T-helper 9 cell (primary cell): ENCODE measurements around the gene LAMC3.

Source experiments
- DNase-seq: peaks from one replicate; pipeline ENCODE4 v3.0.0-alpha.2; 2020

The LAMC3 gene

GRCh38 chr9:130979591-130980385 is 29.2 kb upstream of the LAMC3 start:
- no peak for DNase-seq

GRCh38 chr9:130980526-130980925 is 28.4 kb upstream of the LAMC3 start:
- DNase-seq, result no peak

DNA sequence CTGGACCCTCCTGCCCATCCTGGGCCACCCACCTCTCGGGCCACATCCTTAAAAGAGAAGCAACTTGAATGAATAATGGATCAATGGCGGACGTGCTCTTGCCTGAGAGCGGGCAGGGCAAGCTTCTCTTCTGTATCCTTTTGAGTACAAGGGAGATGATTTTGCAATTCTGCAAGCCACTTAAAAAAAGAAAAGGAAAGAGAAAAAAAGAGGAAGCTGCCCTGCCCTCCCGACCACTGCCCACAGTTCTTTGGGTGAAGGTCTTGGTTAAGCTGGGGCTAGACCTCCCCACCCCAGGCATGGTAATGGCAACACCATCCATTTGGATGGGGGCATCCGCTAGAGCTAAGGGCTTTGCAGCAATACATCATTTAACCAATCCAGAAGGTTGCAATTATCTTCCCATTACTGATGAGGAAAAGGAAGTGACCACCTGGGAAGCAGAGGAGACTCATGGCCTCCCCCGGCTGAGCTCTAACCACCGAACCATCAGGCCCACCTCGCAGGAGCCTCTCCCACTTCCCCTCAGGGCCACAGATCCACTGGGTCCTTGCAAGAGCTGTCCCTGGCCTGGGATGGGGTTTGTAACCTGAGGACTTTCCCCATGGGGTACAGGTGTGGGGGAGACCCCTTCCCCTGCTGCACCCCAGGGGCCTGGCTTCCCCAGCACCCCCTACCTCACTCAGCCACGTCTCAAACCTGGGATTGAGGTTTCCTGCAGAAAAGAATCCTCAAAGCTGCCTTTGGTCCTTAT is 27.8 kb upstream of the LAMC3 start:
- no peak for DNase-seq

- DNase-seq, result no peak
These were observed 27.2 kb upstream of the LAMC3 start for GRCh38 chr9:130981756-130982137.

- DNase-seq, result no peak
These were observed 26.2 kb upstream of the LAMC3 start for GRCh38 chr9:130982636-130983358.

- DNase-seq, result no peak
These were observed 25.7 kb upstream of the LAMC3 start for GRCh38 chr9:130983359-130983670.

GRCh38 chr9:130983970-130984369 is 25.0 kb upstream of the LAMC3 start:
- no peak for DNase-seq

GRCh38 chr9:130984521-130984920 is 24.5 kb upstream of the LAMC3 start:
- DNase-seq, result no peak

DNA sequence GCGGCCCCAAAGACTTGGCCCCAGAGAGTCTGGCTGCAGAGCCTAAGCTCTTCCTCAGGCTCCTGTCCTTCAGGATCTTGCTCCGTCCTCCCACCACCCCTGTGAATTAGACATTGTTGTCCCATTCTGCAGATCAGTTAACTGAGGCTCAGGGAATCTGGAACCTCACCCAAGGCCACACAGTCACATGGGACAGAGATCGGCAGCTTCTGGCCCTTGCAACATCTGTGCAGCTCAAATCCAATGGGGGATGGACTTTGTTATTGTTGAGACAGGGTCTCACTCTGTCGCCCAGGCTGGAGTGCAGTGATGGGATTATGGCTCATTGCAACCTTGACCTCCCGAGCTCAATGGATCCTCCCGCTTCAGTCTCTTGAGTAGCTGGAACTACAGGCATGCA is 23.9 kb upstream of the LAMC3 start:
- no peak for DNase-seq

- no peak for DNase-seq
These were observed 23.3 kb upstream of the LAMC3 start for GRCh38 chr9:130985606-130986162.

DNA sequence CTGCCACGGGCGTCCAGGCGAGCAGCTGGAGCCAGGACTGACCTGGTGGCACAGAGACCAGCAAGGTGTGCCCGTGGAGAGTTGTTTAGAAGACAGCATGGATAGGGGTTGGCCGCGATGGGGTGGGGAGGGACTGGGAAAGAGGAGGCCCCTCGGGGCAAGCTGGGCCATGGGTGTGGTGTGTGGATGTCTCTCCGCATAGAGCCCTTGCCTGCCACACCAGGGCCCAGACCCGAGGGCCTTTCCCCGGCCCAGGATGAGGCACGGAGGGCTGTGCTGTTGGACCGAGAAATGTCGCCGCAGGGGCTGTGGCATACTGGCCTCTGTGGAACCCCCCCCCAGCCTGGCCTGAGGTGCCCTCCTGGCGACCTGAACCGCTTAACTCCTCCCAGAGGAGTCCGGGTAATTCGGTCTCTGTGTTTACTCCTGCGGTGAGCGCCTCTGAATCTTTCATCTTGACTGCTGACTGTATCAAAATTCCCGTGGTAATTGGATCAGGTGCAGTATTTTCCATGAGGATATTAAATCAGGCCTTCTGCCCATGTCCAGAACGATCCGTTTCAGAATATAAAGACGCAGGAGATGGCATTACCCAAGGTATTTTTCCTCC is 22.5 kb upstream of the LAMC3 start:
- no peak for DNase-seq

GRCh38 chr9:130987054-130987453 is 21.9 kb upstream of the LAMC3 start:
- no peak for DNase-seq

GRCh38 chr9:130987738-130988399 is 21.1 kb upstream of the LAMC3 start:
- no peak for DNase-seq

GRCh38 chr9:130988400-130988747 is 20.6 kb upstream of the LAMC3 start:
- DNase-seq, result no peak

- no peak for DNase-seq
These were observed 20.1 kb upstream of the LAMC3 start for GRCh38 chr9:130988905-130989304.

DNA sequence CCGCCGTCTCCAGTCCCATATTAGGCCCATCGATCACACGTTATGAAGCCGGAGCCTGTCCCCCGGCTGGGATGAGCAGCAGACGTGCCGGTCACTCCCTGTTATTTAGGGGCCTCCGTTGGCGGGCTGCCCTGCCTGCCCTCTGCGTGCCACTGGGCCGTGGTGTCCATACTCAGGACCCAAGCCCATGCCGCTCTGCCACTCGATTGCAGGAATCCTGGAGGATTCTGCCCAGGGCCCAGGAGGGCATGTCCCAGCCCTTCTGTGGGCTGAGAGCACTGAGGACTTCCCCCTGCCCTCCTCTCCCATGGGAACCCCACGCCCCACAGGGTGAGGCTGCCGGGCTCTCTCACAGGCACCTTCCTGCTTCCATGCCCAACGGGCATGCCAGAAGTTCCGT is 19.6 kb upstream of the LAMC3 start:
- DNase-seq, result no peak

DNA sequence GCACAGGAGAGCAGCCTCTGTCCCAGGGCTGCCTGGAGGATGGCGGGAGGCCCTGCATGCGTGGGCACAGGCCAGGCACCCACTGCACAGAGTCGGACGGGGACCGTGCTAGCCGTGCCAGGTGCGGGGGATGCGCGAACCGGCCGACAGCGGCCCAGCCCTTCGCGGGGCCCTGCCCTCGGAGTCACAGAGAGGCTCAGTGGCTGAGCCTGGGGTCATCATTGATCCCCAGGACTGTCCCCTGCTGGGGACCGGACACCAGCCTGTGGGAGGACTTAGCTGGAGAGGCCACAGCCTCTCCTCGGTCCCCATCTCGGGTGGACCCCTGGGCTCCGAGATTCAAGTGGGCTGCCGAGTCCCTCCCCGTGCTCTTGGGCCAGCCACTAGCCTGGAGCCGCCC is 19.1 kb upstream of the LAMC3 start:
- DNase-seq, result no peak

DNA sequence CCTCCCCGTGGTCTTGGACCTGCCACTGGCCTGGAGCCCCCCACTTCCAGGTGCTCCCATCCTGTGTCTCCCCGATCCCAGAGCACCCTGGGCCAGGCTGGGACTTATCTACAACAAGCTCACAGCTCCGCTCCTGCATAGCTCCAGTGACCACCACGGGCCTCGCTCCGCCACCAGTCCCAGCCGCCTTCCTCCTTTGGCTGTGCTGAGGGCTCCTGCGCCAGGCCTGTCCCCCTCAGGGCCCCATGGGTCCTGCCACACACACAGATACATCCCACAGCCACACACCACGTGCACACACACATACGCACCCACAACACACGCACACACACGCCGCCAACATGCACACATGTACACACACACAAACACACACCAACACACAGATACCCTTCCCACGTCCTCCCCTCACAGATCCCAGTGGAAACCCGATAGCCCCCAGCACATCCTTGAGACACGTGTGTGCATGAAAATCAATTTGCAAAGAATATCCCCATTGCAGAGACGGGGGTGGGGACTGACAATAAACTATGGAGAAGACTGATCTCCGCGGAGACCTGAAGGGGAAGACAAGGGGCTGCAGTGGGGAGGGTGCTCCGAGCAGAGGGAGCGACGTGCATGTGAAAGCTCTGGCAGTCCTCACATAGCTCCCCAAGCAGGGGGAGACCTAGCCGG is 18.5 kb upstream of the LAMC3 start:
- no peak for DNase-seq

- no peak for DNase-seq
These were observed 17.8 kb upstream of the LAMC3 start for GRCh38 chr9:130990978-130991777.

- DNase-seq, result no peak
These were observed 16.9 kb upstream of the LAMC3 start for GRCh38 chr9:130991778-130992681.
